H9 (cell line): ENCODE data around the gene SHANK3. TPM values are rescaled to one million over a fixed set of nuclear protein-coding genes. Genes with fewer than 3 reads are reported as not detected.
A peak's percentile ranks its signal among the peaks of the same experiment; 100 is the strongest.

ENCODE experiments used
- DNase-seq: peaks from one replicate; pipeline ENCODE4 v3.0.0-alpha.2; 2017
- H2AFZ ChIP-seq: one replicate; pipeline ENCODE4 v1.6.1; 2013; ENCODE audit warnings: mild to moderate bottlenecking, low read length, control low read depth, moderate library complexity
- H2AK5ac ChIP-seq: 2 replicates; pipeline ENCODE4 v1.6.1; 2013; ENCODE audit warnings: low read length, control low read depth, mixed read lengths; ENCODE audit not compliant: insufficient read length
- H2BK120ac ChIP-seq: one replicate; pipeline ENCODE4 v1.6.1; 2013; ENCODE audit warnings: low read depth, mild to moderate bottlenecking, low read length, control low read depth, inconsistent platforms; ENCODE audit not compliant: poor library complexity, severe bottlenecking
- H2BK12ac ChIP-seq: 2 replicates; pipeline ENCODE4 v1.6.1; 2013; ENCODE audit warnings: low read length, control low read depth, mixed read lengths, low read depth; ENCODE audit not compliant: insufficient read length
- H2BK15ac ChIP-seq: 2 replicates; pipeline ENCODE4 v1.6.1; 2013; ENCODE audit warnings: low read depth, low read length, control low read depth
- H2BK20ac ChIP-seq: one replicate; pipeline ENCODE4 v1.6.1; 2013; ENCODE audit warnings: low read depth, mild to moderate bottlenecking, low read length, control low read depth, inconsistent platforms; ENCODE audit not compliant: poor library complexity, severe bottlenecking
- H2BK5ac ChIP-seq: 2 replicates; pipeline ENCODE4 v1.6.1; 2013; ENCODE audit warnings: low read length, control low read depth, mixed read lengths; ENCODE audit not compliant: insufficient read length
- H3K14ac ChIP-seq: 2 replicates; pipeline ENCODE4 v1.6.1; 2013; ENCODE audit warnings: low read length, control low read depth; ENCODE audit not compliant: insufficient read depth
- H3K18ac ChIP-seq: 2 replicates; pipeline ENCODE4 v1.6.1; 2013; ENCODE audit warnings: low read depth, mild to moderate bottlenecking, mixed read lengths, low read length, control low read depth; ENCODE audit not compliant: insufficient read length
- H3K23ac ChIP-seq: 2 replicates; pipeline ENCODE4 v1.6.1; 2013; ENCODE audit warnings: low read length, control low read depth, mixed read lengths, low read depth; ENCODE audit not compliant: insufficient read length
- H3K23me2 ChIP-seq: 2 replicates; pipeline ENCODE4 v1.6.1; 2013; ENCODE audit warnings: low read depth, mild to moderate bottlenecking, mixed read lengths, low read length, control low read depth; ENCODE audit not compliant: insufficient read length, poor library complexity, severe bottlenecking
- H3K27ac ChIP-seq: 2 replicates; pipeline ENCODE4 v1.5.1; 2013; ENCODE audit warnings: low read length, control low read depth, mixed read lengths, low read depth; ENCODE audit not compliant: insufficient read length
- H3K27me3 ChIP-seq: 2 replicates; pipeline ENCODE4 v1.6.1; 2013; ENCODE audit warnings: low read length, control low read depth, inconsistent platforms; ENCODE audit not compliant: insufficient read depth
- H3K4ac ChIP-seq: 2 replicates; pipeline ENCODE4 v1.6.1; 2013; ENCODE audit warnings: low read depth, mild to moderate bottlenecking, control low read depth, inconsistent platforms, low read length, moderate library complexity
- H3K4me1 ChIP-seq: 2 replicates; pipeline ENCODE4 v1.6.1; 2013; ENCODE audit warnings: low read length, control low read depth, inconsistent platforms; ENCODE audit not compliant: insufficient read depth
- H3K4me2 ChIP-seq: 2 replicates; pipeline ENCODE4 v1.6.1; 2013; ENCODE audit warnings: low read length, control low read depth, mixed read lengths; ENCODE audit not compliant: insufficient read length, insufficient read depth
- H3K56ac ChIP-seq: 2 replicates; pipeline ENCODE4 v1.6.1; 2013; ENCODE audit warnings: low read depth, mild to moderate bottlenecking, mixed read lengths, low read length, control low read depth; ENCODE audit not compliant: insufficient read length
- H3K79me1 ChIP-seq: 2 replicates; pipeline ENCODE4 v1.6.1; 2013; ENCODE audit warnings: low read depth, mild to moderate bottlenecking, moderate library complexity, low read length, control low read depth, inconsistent platforms; ENCODE audit not compliant: insufficient read depth, poor library complexity, severe bottlenecking
- H3K79me2 ChIP-seq: 2 replicates; pipeline ENCODE4 v1.6.1; 2013; ENCODE audit warnings: low read length, control low read depth, inconsistent platforms; ENCODE audit not compliant: insufficient read depth
- H3K9ac ChIP-seq: 2 replicates; pipeline ENCODE4 v1.6.1; 2013; ENCODE audit warnings: low read length, control low read depth, mixed read lengths; ENCODE audit not compliant: insufficient read length; ENCODE audit errors: extremely low read depth
- H3K9me3 ChIP-seq: one replicate; pipeline ENCODE4 v1.6.1; 2013; ENCODE audit warnings: low read depth, low read length, inconsistent platforms; ENCODE audit not compliant: control insufficient read depth
- H3T11ph ChIP-seq: one replicate; pipeline ENCODE4 v1.6.1; 2013; ENCODE audit warnings: mild to moderate bottlenecking, low read length, control low read depth, inconsistent platforms
- H4K20me1 ChIP-seq: one replicate; pipeline ENCODE4 v1.6.1; 2013; ENCODE audit not compliant: control insufficient read depth, insufficient read length, insufficient read depth
- H4K5ac ChIP-seq: 2 replicates; pipeline ENCODE4 v1.6.1; 2013; ENCODE audit warnings: low read depth, mild to moderate bottlenecking, mixed read lengths, low read length, control low read depth; ENCODE audit not compliant: insufficient read length
- H4K8ac ChIP-seq: replicated peaks from 2 replicates; pipeline ENCODE4 v1.6.1; 2013; ENCODE audit warnings: low read length, control low read depth, mixed read lengths, low read depth; ENCODE audit not compliant: insufficient read length
- H4K91ac ChIP-seq: 2 replicates; pipeline ENCODE4 v1.6.1; 2013; ENCODE audit warnings: low read depth, mild to moderate bottlenecking, moderate library complexity, mixed read lengths, low read length, control low read depth; ENCODE audit not compliant: insufficient read length
- H3K27ac Mint-ChIP-seq, 3 experiments: 2 replicates in 2 of 3; 3 replicates in 1 of 3; pipeline ENCODE4 v1.8.0; 2020 to 2021; ENCODE audit warnings: mixed read lengths in 3 of 3, mild to moderate bottlenecking in 1 of 3, moderate library complexity in 1 of 3
- H3K27me3 Mint-ChIP-seq: 2 replicates; pipeline ENCODE4 v1.8.0; 2021; ENCODE audit warnings: low read depth, mild to moderate bottlenecking, moderate library complexity, mixed read lengths
- H3K36me3 Mint-ChIP-seq, 3 experiments: 2 replicates in 2 of 3; 3 replicates in 1 of 3; pipeline ENCODE4 v1.8.0; 2020 to 2021; ENCODE audit warnings: low read depth in 3 of 3, mixed read lengths in 3 of 3; ENCODE audit not compliant: insufficient read depth in 1 of 3
- H3K4me1 Mint-ChIP-seq, 2 experiments: 2 replicates each; pipeline ENCODE4 v1.8.0; 2020; ENCODE audit warnings: mixed read lengths in 2 of 2
- H3K4me3 Mint-ChIP-seq, 2 experiments: 2 replicates in 1 of 2; 3 replicates in 1 of 2; pipeline ENCODE4 v1.8.0; 2020 to 2021; ENCODE audit warnings: mild to moderate bottlenecking in 2 of 2, mixed read lengths in 2 of 2, moderate library complexity in 1 of 2
- H3K9me3 Mint-ChIP-seq, 2 experiments: 2 replicates in 1 of 2; 3 replicates in 1 of 2; pipeline ENCODE4 v1.8.0; 2020; ENCODE audit warnings: mild to moderate bottlenecking in 2 of 2, mixed read lengths in 2 of 2, moderate library complexity in 1 of 2
- WGBS: extraction: QIAGEN DNeasy Blood & Tissue Kit; methylation state at CpG from one replicate; pipeline ENCODE4 v1.1.7; 2013; ENCODE audit warnings: missing lambda C conversion rate, low lambda C conversion rate, mixed read lengths; ENCODE audit not compliant: insufficient read length; ENCODE audit errors: extremely low coverage; 5-methylcytosine and 5-hydroxymethylcytosine counted together
- long read RNA-seq: library from polyadenylated mRNA; unstranded; transcript quantifications from one replicate; pipeline ENCODE4 v2.0.0, GENCODE V29; 2020
- total RNA-seq: library from RNA; stranded (reverse); gene quantifications from 2 replicates; pipeline ENCODE4 v1.2.1, GENCODE V29; 2021
- TF ChIP-seq, protein P1 (sequence below): fragments of 200-600 bp; sonication (generic); conservative IDR thresholded peaks from 3 replicates; pipeline ENCODE4 v1.8.0; 2021; ENCODE audit warnings: antibody characterized with exemption, mild to moderate bottlenecking

The SHANK3 gene
- total RNA-seq, result 8.4 and 8.7 TPM in 2 replicates
- long read RNA-seq, partial matches to known transcripts, result 0 of 3 reads
- long read RNA-seq, other reads (novel, unspliced or antisense), result 3 of 3 reads

DNA sequence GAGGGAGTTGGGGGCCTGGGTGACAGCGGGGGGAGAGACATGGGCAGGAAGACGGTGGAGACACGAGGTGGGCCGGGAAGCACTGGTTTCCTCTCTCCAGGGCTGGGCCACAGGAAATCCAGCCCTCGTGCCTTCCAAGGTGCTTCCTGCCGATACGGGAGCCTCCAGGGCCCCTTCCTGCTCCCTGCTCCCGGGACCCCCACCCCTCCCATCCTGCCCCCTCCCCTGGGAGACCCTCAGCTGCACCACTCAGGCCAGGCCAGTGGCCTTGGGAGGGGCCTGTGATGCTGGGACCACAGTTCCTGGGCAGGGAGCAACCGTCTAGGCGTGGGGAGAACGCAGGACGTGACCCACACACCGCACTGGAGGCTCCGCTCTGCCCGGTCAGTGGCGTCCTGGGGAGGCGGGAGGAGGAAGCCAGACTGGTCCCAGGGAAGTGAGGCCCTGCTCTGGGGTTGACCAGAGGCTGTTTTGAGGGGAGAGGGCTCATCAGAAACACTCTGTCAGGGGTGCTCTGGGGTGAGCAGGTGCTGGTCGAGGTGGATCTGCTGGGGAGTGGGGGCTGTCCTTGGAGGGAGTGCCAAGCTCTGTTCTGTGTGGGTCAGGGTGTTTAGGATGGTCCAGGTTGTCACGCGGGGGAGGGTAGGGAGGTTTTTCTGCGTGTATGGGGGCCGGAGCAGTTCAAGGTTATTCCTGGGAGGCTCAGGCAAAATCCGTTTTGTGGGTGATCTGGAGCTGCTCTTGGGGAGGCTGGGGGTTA, at the start of gene SHANK3:
Gene SHANK3, plus strand, starts transcription at position 353 of the 760 bp plus-strand sequence.
- H3K9ac ChIP-seq, result no peak within 1 kb of the TSS
- no peak within 1 kb of the TSS for H4K8ac ChIP-seq
- DNase-seq, result no peak
- H4K5ac ChIP-seq, result no peak within 1 kb of the TSS
- H3K27ac ChIP-seq, result no peak within 1 kb of the TSS
- H2BK15ac ChIP-seq, result no peak within 1 kb of the TSS
- H3T11ph ChIP-seq, result no peak within 1 kb of the TSS
- H3K79me2 ChIP-seq, result no peaks in the 10 kb centered on the region
- H3K18ac ChIP-seq, result no peak within 1 kb of the TSS
- H3K79me1 ChIP-seq, result no peaks in the 10 kb centered on the region
- H3K4ac ChIP-seq, result no peak within 1 kb of the TSS
- H3K4me1 Mint-ChIP-seq, result peaks cover 16 to 36% of the 10 kb centered on the region in 2 experiments
- H3K4me3 Mint-ChIP-seq, result peak within 1 kb of the TSS; percentile 56 to 77
- no peaks in the 10 kb centered on the region; the same call in 1 of the 2 replicates for H3K4me1 ChIP-seq
- H2BK20ac ChIP-seq, result no peak within 1 kb of the TSS
- H3K27ac Mint-ChIP-seq, result no peak within 1 kb of the TSS; a peak in 1 of 7 replicates
- peaks cover 8% of the 10 kb centered on the region for H3K23me2 ChIP-seq
- H2AK5ac ChIP-seq, result no peak within 1 kb of the TSS
- no peak within 1 kb of the TSS for H4K91ac ChIP-seq
- peaks cover 6% of the 10 kb centered on the region; the same call in 1 of the 2 replicates for H3K27me3 ChIP-seq
- H2BK5ac ChIP-seq, result no peak within 1 kb of the TSS
- no peak within 1 kb of the TSS for H3K23ac ChIP-seq
- peak within 1 kb of the TSS; percentile 39 for H3K4me2 ChIP-seq
- H3K36me3 Mint-ChIP-seq, result no peaks in the 10 kb centered on the region; a peak in 1 of 7 replicates
- H3K27me3 Mint-ChIP-seq, result peaks cover 72% of the 10 kb centered on the region
- no peak within 1 kb of the TSS for H3K14ac ChIP-seq
- H3K56ac ChIP-seq, result no peak within 1 kb of the TSS
- no peak within 1 kb of the TSS for H2AFZ ChIP-seq
- H4K20me1 ChIP-seq, result no peaks in the 10 kb centered on the region
- no peak within 1 kb of the TSS for H2BK12ac ChIP-seq
- H2BK120ac ChIP-seq, result no peak within 1 kb of the TSS
- TF ChIP-seq, protein P1, sequence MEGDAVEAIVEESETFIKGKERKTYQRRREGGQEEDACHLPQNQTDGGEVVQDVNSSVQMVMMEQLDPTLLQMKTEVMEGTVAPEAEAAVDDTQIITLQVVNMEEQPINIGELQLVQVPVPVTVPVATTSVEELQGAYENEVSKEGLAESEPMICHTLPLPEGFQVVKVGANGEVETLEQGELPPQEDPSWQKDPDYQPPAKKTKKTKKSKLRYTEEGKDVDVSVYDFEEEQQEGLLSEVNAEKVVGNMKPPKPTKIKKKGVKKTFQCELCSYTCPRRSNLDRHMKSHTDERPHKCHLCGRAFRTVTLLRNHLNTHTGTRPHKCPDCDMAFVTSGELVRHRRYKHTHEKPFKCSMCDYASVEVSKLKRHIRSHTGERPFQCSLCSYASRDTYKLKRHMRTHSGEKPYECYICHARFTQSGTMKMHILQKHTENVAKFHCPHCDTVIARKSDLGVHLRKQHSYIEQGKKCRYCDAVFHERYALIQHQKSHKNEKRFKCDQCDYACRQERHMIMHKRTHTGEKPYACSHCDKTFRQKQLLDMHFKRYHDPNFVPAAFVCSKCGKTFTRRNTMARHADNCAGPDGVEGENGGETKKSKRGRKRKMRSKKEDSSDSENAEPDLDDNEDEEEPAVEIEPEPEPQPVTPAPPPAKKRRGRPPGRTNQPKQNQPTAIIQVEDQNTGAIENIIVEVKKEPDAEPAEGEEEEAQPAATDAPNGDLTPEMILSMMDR, result no peak
- no peaks in the 10 kb centered on the region for H3K9me3 ChIP-seq
- H3K9me3 Mint-ChIP-seq, result peaks cover 0 to 2% of the 10 kb centered on the region in 2 experiments; a peak in 1 of 5 replicates
- WGBS, result no CpG with 5 or more reads among the region's 23 CpGs
